H1 (cell line): ENCODE measurements around the gene TBPL2. TPM values are rescaled to one million over a fixed set of nuclear protein-coding genes. Genes with fewer than 3 reads are reported as not detected.

Experiments used
- CTCF ChIA-PET: fragments of 300-600 bp; sonication (Branson Sonifier 250); formaldehyde crosslinking; loops from one replicate; lab custom pipeline; 2021; ENCODE audit not compliant: partially characterized antibody; lab: Charles Lee
- POLR2A ChIA-PET: fragments of 300-600 bp; sonication (Branson Sonifier 250); formaldehyde crosslinking; loops from one replicate; lab custom pipeline; 2021; ENCODE audit warnings: inconsistent platforms; ENCODE audit not compliant: partially characterized antibody; lab: Charles Lee
- DNase-seq, 2 experiments: peaks; one replicate each; pipeline versions ENCODE4 v3.0.0 to v3.0.0-alpha.2; 2010 to 2022; ENCODE audit warnings: low spot score in 2 of 2, low read depth in 1 of 2, mixed read lengths in 1 of 2
- FAIRE-seq: peaks from 2 replicates; lab custom pipeline; 2011; peaks lifted over from hg19 to GRCh38; lab: Jason Lieb, UNC
- H2AFZ ChIP-seq: 2 replicates; pipeline ENCODE4 v1.8.1; 2012; ENCODE audit warnings: low read length, inconsistent platforms
- H2AK5ac ChIP-seq: 2 replicates; pipeline ENCODE4 v1.6.1; 2013; ENCODE audit warnings: low read depth, low read length
- H2BK120ac ChIP-seq: replicated peaks from 2 replicates; pipeline ENCODE3; 2013; ENCODE audit warnings: low read depth, low read length, inconsistent platforms
- H2BK12ac ChIP-seq: 2 replicates; pipeline ENCODE4 v1.6.1; 2013; ENCODE audit warnings: low read depth, low read length
- H2BK15ac ChIP-seq: 2 replicates; pipeline ENCODE4 v1.6.1; 2013; ENCODE audit warnings: low read length
- H2BK20ac ChIP-seq: 2 replicates; pipeline ENCODE4 v1.6.1; 2013; ENCODE audit warnings: low read length
- H2BK5ac ChIP-seq: 2 replicates; pipeline ENCODE4 v1.6.1; 2013; ENCODE audit warnings: low read depth, low read length
- H3K14ac ChIP-seq: 2 replicates; pipeline ENCODE4 v1.6.1; 2013; ENCODE audit warnings: inconsistent platforms; ENCODE audit not compliant: insufficient read length
- H3K18ac ChIP-seq: 2 replicates; pipeline ENCODE4 v1.6.1; 2013; ENCODE audit warnings: low read length; ENCODE audit errors: extremely low read depth
- H3K23ac ChIP-seq: 2 replicates; pipeline ENCODE4 v1.6.1; 2013; ENCODE audit warnings: inconsistent platforms; ENCODE audit not compliant: insufficient read length
- H3K23me2 ChIP-seq: 2 replicates; pipeline ENCODE4 v1.6.1; 2013; ENCODE audit warnings: low read depth, low read length
- H3K27ac ChIP-seq: 2 replicates; pipeline ENCODE4 v1.6.1; 2011; ENCODE audit warnings: low read depth, low read length, inconsistent platforms
- H3K27me3 ChIP-seq, 4 experiments: replicated peaks in 1 of 4; 1 replicate in 1 of 4; 2 replicates in 3 of 4; pipeline versions ENCODE4 v1.6.1 to v1.8.1; 2011 to 2013; ENCODE audit warnings: low read length in 3 of 4, mild to moderate bottlenecking in 3 of 4, inconsistent platforms in 2 of 4, mixed read lengths in 2 of 4, moderate library complexity in 1 of 4; ENCODE audit not compliant: control insufficient read depth in 3 of 4, insufficient read depth in 3 of 4; ENCODE audit errors: extremely low read depth in 1 of 4
- H3K36me3 ChIP-seq, 4 experiments: 2 replicates each; pipeline versions ENCODE4 v1.6.1 to v1.8.1; 2011 to 2013; ENCODE audit warnings: mild to moderate bottlenecking in 4 of 4, low read length in 3 of 4, moderate library complexity in 2 of 4, control low read depth in 1 of 4, inconsistent platforms in 1 of 4; ENCODE audit not compliant: insufficient read depth in 4 of 4, control insufficient read depth in 2 of 4
- H3K4ac ChIP-seq: replicated peaks from 2 replicates; pipeline ENCODE3; 2013; ENCODE audit warnings: low read length, low read depth, mixed read lengths, inconsistent platforms; ENCODE audit not compliant: insufficient read length
- H3K4me1 ChIP-seq, 4 experiments: replicated peaks in 1 of 4; 1 replicate in 1 of 4; 2 replicates in 3 of 4; pipeline versions ENCODE4 v1.6.1 to v1.8.1; 2011 to 2013; ENCODE audit warnings: low read length in 3 of 4, inconsistent platforms in 2 of 4, mixed read lengths in 1 of 4; ENCODE audit not compliant: insufficient read depth in 4 of 4, control insufficient read depth in 3 of 4
- H3K4me2 ChIP-seq, 2 experiments: 2 replicates each; pipeline versions ENCODE4 v1.6.1 to v1.8.1; 2011 to 2013; ENCODE audit warnings: low read depth in 2 of 2, low read length in 2 of 2, control low read depth in 1 of 2, inconsistent platforms in 1 of 2, mild to moderate bottlenecking in 1 of 2; ENCODE audit not compliant: insufficient read depth in 1 of 2
- H3K4me3 ChIP-seq, 4 experiments: fragments of 200-600, 300-600 bp in 1 of 4; sonication (generic), shearing (Covaris generic), sonication (Bioruptor Twin) in 1 of 4; 2 replicates each; pipeline versions ENCODE4 v1.5.1 to v1.8.1; 2011 to 2016; ENCODE audit warnings: low read length in 4 of 4, low read depth in 3 of 4, control low read depth in 2 of 4, inconsistent platforms in 2 of 4, mild to moderate bottlenecking in 2 of 4, mixed read lengths in 1 of 4, moderate library complexity in 1 of 4; ENCODE audit not compliant: insufficient read depth in 2 of 4; ENCODE audit errors: extremely low read depth in 1 of 4
- H3K56ac ChIP-seq: replicated peaks from 2 replicates; pipeline ENCODE3; 2013; ENCODE audit warnings: low read depth, mild to moderate bottlenecking, mixed read lengths, low read length, inconsistent platforms; ENCODE audit not compliant: insufficient read length
- H3K79me1 ChIP-seq: 2 replicates; pipeline ENCODE4 v1.6.1; 2013; ENCODE audit warnings: low read depth, low read length, control low read depth
- H3K79me2 ChIP-seq, 2 experiments: 2 replicates each; pipeline versions ENCODE4 v1.6.1 to v1.8.1; 2012 to 2013; ENCODE audit warnings: low read length in 2 of 2, mild to moderate bottlenecking in 2 of 2, inconsistent platforms in 1 of 2; ENCODE audit not compliant: insufficient read depth in 2 of 2, control insufficient read depth in 1 of 2
- H3K9ac ChIP-seq, 4 experiments: replicated peaks in 1 of 4; 1 replicate in 1 of 4; 2 replicates in 3 of 4; pipeline versions ENCODE4 v1.6.1 to v1.8.1; 2011 to 2013; ENCODE audit warnings: low read depth in 3 of 4, low read length in 3 of 4, control low read depth in 2 of 4, mild to moderate bottlenecking in 2 of 4, moderate library complexity in 2 of 4, inconsistent platforms in 1 of 4; ENCODE audit errors: extremely low read depth in 1 of 4
- H3K9me3 ChIP-seq, 2 experiments: 2 replicates each; pipeline versions ENCODE4 v1.6.1 to v1.8.1; 2012 to 2013; ENCODE audit warnings: mild to moderate bottlenecking in 2 of 2, moderate library complexity in 2 of 2, control low read depth in 1 of 2, inconsistent platforms in 1 of 2, low read depth in 1 of 2, low read length in 1 of 2, mixed read lengths in 1 of 2; ENCODE audit not compliant: insufficient read depth in 2 of 2
- H4K20me1 ChIP-seq, 2 experiments: replicated peaks in 1 of 2; 2 replicates each; pipeline versions ENCODE3 to v1.8.1; 2011 to 2013; ENCODE audit warnings: inconsistent platforms in 2 of 2, low read length in 2 of 2, mild to moderate bottlenecking in 1 of 2; ENCODE audit not compliant: insufficient read depth in 2 of 2, control insufficient read depth in 1 of 2
- H4K5ac ChIP-seq: 2 replicates; pipeline ENCODE4 v1.6.1; 2013; ENCODE audit warnings: low read length, low read depth, mixed read lengths, inconsistent platforms; ENCODE audit not compliant: insufficient read length
- H4K8ac ChIP-seq: 2 replicates; pipeline ENCODE4 v1.8.0; 2013; ENCODE audit warnings: mild to moderate bottlenecking, moderate library complexity, low read length, inconsistent platforms; ENCODE audit not compliant: insufficient read depth; ENCODE audit errors: extremely low read depth
- H4K91ac ChIP-seq: replicated peaks from 2 replicates; pipeline ENCODE3; 2013; ENCODE audit warnings: low read length, mixed read lengths, inconsistent platforms; ENCODE audit not compliant: insufficient read length
- CBX8 ChIP-seq: fragments of 300-800, 300-1000 bp; sonication (generic); IDR thresholded peaks from 2 replicates; pipeline ENCODE4 v1.7.1; 2016; ENCODE audit warnings: low read depth, low read length, borderline replicate concordance
- CHD1 ChIP-seq: IDR thresholded peaks from 2 replicates; pipeline ENCODE4 v1.6.1; 2012; ENCODE audit warnings: low read depth, low read length, improper control_type of control experiment
- HDAC6 ChIP-seq: IDR thresholded peaks from one replicate; pipeline ENCODE4 v1.7.1; 2012; ENCODE audit warnings: low read depth, mild to moderate bottlenecking, inconsistent platforms, low read length, moderate library complexity
- POLR2A ChIP-seq, 2 experiments: IDR thresholded peaks; 1 replicate in 1 of 2; 2 replicates in 1 of 2; pipeline ENCODE4 v1.6.1; 2011; ENCODE audit warnings: low read depth in 2 of 2, low read length in 2 of 2, mild to moderate bottlenecking in 2 of 2; ENCODE audit errors: control extremely low read depth in 1 of 2
- SUZ12 ChIP-seq: fragments of 200-600 bp; sonication (generic); IDR thresholded peaks from 2 replicates; pipeline ENCODE4 v1.6.1; 2012; ENCODE audit warnings: mild to moderate bottlenecking, inconsistent platforms, low read length, moderate library complexity, mixed read lengths
- TAF1 ChIP-seq: IDR thresholded peaks from 2 replicates; pipeline ENCODE4 v1.6.1; 2011; ENCODE audit warnings: mild to moderate bottlenecking, low read depth, low read length
- TCF12 ChIP-seq: IDR thresholded peaks from 2 replicates; pipeline ENCODE4 v1.6.1; 2011; ENCODE audit warnings: low read depth, mild to moderate bottlenecking, low read length
- TEAD4 ChIP-seq: IDR thresholded peaks from 2 replicates; pipeline ENCODE4 v1.6.1; 2012; ENCODE audit warnings: low read depth, low read length, inconsistent platforms, mixed read lengths
- ZNF274 ChIP-seq: IDR thresholded peaks from 2 replicates; pipeline ENCODE4 v1.7.0; 2012; ENCODE audit warnings: low read length, borderline replicate concordance; ENCODE audit errors: extremely low read depth
- WGBS, 2 experiments: shearing (Covaris generic) in 1 of 2; methylation state at CpG; one replicate each; pipeline versions ENCODE4 v1.1.6 to v1.1.7; 2013 to 2015; ENCODE audit warnings: low lambda C conversion rate in 2 of 2, mixed read lengths in 2 of 2, inconsistent platforms in 1 of 2, low coverage in 1 of 2, missing lambda C conversion rate in 1 of 2; ENCODE audit not compliant: insufficient replicate concordance in 2 of 2, insufficient coverage in 1 of 2, insufficient read length in 1 of 2; ENCODE audit errors: extremely low coverage in 1 of 2, missing lambda C conversion rate in 1 of 2; 5-methylcytosine and 5-hydroxymethylcytosine counted together
- polyA plus RNA-seq, 7 experiments: library from polyadenylated mRNA; depleted of rRNA in 3 of 7; stranded (reverse) in 5 of 7; unstranded in 2 of 7; fragments of >200 nt in 5 of 7; fragments of 200-250 nt in 2 of 7; gene quantifications; 1 replicate in 5 of 7; 2 replicates in 1 of 7; 4 replicates in 1 of 7; pipeline versions ENCODE4 v1.2.1 to v1.2.3, GENCODE V29; 2011 to 2013; ENCODE audit warnings: missing spikeins in 2 of 7, mixed read lengths in 2 of 7
- total RNA-seq: library from RNA; stranded (reverse); fragmentation: NEBNext Ultra II Directional; extraction: Animal tissue kit (Norgen Biotek cat#: 25700); gene quantifications from 2 replicates; pipeline ENCODE4 v1.2.1, GENCODE V29; 2021
- TF ChIP-seq, protein P1 (sequence below): IDR thresholded peaks from 2 replicates; pipeline ENCODE4 v1.6.1; 2012; ENCODE audit warnings: inconsistent platforms

Gene TBPL2
- total and polyA plus RNA-seq, 2 of the 8 experiments (the other 6 are each of a cell fraction or from before 2014, with no cell fraction given), result 0.03 TPM; not detected in 1

DNA sequence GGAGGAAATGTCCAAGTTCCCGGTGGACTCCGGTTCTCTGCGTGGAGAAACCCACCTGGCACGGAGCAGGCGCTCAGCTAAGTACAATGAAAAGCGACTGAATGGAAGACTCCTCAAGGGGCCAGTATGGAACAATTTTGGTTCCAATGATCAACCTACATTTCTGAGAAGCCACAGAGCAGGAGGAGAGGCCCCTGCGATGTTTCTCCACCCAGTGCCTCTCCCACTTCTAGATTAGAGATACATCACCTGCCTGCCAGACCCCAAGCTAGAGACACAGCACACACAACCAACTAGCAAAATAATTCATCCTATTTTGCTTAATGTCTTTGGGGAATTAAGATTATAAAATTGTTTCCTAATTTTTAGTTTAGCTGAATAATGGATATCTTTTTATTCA, 67.6 kb downstream of the TBPL2 start:
- H3K18ac ChIP-seq, result no peak overlapping the region
- CTCF ChIA-PET, result interaction anchor here (0.7 to 2.5 kb wide), 3 partner anchors 9 to 160 kb away, joined by 3 to 8 read pairs (median 3); no protein-coding TSS in a partner anchor
- H4K91ac ChIP-seq, result no peak overlapping the region
- H2AK5ac ChIP-seq, result no peak overlapping the region
- no peak overlapping the region for H2AFZ ChIP-seq
- no peaks in the 10 kb centered on the region for H3K27me3 ChIP-seq
- H3K79me1 ChIP-seq, result no peaks in the 10 kb centered on the region
- H3K4me3 ChIP-seq, result no peak overlapping the region
- POLR2A ChIA-PET, result no interaction called here
- no peaks in the 10 kb centered on the region for H3K79me2 ChIP-seq
- TF ChIP-seq CBX8 (no peak), CHD1 (no peak), HDAC6 (no peak), TAF1 (no peak), TEAD4 (no peak), ZNF274 (no peak), TCF12 (no peak), SUZ12 (no peak), POLR2A (IDR thresholded peaks at IDR 0.05; ENCODE audit: control extremely low read depth in 1 of 2, low read depth in 2 of 2, low read length in 2 of 2) (no peak)
- TF ChIP-seq, protein P1, sequence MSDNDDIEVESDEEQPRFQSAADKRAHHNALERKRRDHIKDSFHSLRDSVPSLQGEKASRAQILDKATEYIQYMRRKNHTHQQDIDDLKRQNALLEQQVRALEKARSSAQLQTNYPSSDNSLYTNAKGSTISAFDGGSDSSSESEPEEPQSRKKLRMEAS, result no peak
- H3K9ac ChIP-seq, result no peak overlapping the region
- no peaks in the 10 kb centered on the region for H3K9me3 ChIP-seq
- no peak overlapping the region for H2BK120ac ChIP-seq
- H3K4me1 ChIP-seq, result no peaks in the 10 kb centered on the region
- no peak for FAIRE-seq
- WGBS, 2 experiments, result 97% methylated on average over 7 of the region's 7 CpGs; no CpG with 5 or more reads in 1 of the 2 experiments
- no peaks in the 10 kb centered on the region for H3K23me2 ChIP-seq
- no peak overlapping the region for H3K14ac ChIP-seq
- H4K5ac ChIP-seq, result no peak overlapping the region
- H2BK5ac ChIP-seq, result no peak overlapping the region
- no peak overlapping the region for H2BK20ac ChIP-seq
- no peak overlapping the region for H3K27ac ChIP-seq
- no peaks in the 10 kb centered on the region for H4K20me1 ChIP-seq
- no peak overlapping the region for H3K56ac ChIP-seq
- H3K4me2 ChIP-seq, result no peak overlapping the region
- no peak overlapping the region for H2BK15ac ChIP-seq
- H3K23ac ChIP-seq, result no peak overlapping the region
- no peak overlapping the region for H2BK12ac ChIP-seq
- no peak for DNase-seq
- no peak overlapping the region for H4K8ac ChIP-seq
- H3K36me3 ChIP-seq, result peaks cover 2 to 24% (median 13%) of the 10 kb centered on the region in 4 experiments; a peak in 7 of 8 replicates
- H3K4ac ChIP-seq, result no peak overlapping the region
